Uterine smooth muscle cell (primary cell): ENCODE measurements around the gene TAS2R10. TPM values are rescaled to one million over a fixed set of nuclear protein-coding genes. Genes with fewer than 3 reads are reported as not detected.

Experiments
- total RNA-seq: library from RNA; depleted of rRNA; stranded (reverse); fragments of >200 nt; gene quantifications from 2 replicates; pipeline ENCODE4 v1.2.3, GENCODE V29; 2014

Gene TAS2R10
- total RNA-seq = 0.44 and 0.50 TPM in 2 replicates

DNA sequence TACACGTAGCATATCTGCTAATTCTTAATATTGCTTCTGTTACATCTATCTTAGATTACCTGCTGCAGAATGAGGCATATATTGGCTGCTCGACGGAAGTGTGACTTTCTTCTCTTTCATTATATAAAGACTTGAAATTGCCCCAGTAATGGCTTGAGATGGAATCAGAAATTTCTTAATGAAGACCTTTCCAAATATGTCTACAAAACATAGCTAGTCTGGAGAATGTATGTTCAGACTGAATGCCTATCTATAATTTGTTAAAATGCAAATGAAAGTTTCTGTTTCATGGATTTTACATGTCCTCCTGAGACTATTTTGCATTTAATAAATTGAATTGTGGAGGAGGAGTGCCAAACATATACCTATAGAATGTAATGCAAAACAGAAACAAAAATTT is at the start of gene TAS2R10:
Gene TAS2R10, minus strand, starts transcription at position 101 of the 400 bp plus-strand sequence. Its CDS starts 89 bp downstream, at position 12.

DNA sequence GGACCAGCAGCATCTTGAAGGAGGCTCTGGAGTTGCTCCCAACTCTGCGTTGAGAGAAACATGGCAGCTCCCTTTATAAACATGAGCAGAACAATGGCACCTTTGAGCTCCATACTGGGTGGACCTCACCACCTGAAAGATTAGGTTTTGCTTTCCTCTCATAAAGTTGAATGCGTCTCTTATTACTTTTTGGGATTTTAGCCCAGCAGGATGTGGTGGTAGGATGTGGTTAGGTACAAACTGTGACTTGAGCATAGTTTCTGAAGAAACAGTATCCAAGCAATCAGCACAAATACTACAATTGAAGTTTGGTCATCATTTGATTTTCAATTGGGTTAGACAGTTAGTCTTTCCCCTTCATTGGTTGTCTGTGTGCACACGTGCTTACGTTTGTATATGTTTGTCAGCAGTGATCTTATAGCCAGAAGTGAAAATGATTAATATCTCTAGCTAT is 23.3 kb upstream of the TAS2R10 start, which contains the start of gene PRR4:
Gene PRR4, minus strand, starts transcription at position 51 of the 454 bp plus-strand sequence. Its CDS starts 38 bp downstream, at position 13.

GRCh38 chr12:10810068-10810467 is 16.1 kb downstream of the TAS2R10 start, which contains the start of gene TAS2R9:
Gene TAS2R9 (minus strand): TSS chr12:10810168. CDS start chr12:10810075, 93 bp downstream.

GRCh38 chr12:10807186-10807585 is 19.0 kb downstream of the TAS2R10 start, which contains the start of gene TAS2R8:
Gene TAS2R8 (minus strand): TSS chr12:10807286. CDS start chr12:10806980, 306 bp downstream.

DNA sequence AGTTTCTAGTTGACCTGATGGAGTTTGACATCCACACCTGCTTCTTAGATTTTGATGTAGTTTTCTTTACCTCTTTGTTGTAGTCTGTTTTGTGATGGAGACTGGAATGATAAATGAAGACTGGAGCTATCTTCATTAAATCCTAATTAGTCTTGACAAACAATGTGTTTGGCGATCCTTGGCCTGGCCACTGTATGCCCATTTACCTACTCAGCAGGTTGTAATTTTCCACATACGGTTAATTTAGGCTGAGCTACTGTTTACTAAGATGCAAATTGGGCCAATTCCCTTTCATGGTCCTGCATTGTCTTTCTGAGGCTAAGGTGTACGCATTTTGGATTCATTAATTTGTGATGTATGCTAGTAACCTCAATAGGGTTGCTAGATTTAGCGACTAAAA is 23.6 kb downstream of the TAS2R10 start, which contains the start of gene TAS2R7:
Gene TAS2R7, minus strand, starts transcription at position 41 of the 400 bp plus-strand sequence. CDS start 57 bp downstream, outside the sequence.

Other genes with a start within 250 kb of the TAS2R10 start
- 16.6 and 29.0 TPM in 2 replicates for gene MAGOHB, start 212.7 kb downstream of the TAS2R10 start, total RNA-seq
- gene STYK1, start 152.3 kb downstream of the TAS2R10 start, total RNA-seq = 0.25 and 0.66 TPM in 2 replicates
- 60.9 and 81.4 TPM in 2 replicates for gene YBX3, start 103.0 kb downstream of the TAS2R10 start, total RNA-seq
- not detected in 2 replicates for gene TAS2R7, start 23.7 kb downstream of the TAS2R10 start, total RNA-seq
- not detected in 2 replicates for gene TAS2R8, start 19.1 kb downstream of the TAS2R10 start, total RNA-seq
- 0.12 TPM in 1 of 2 replicates, not detected in the other for gene TAS2R9, start 16.2 kb downstream of the TAS2R10 start, total RNA-seq
- 1.1 and 1.4 TPM in 2 replicates for gene PRR4, start 23.1 kb upstream of the TAS2R10 start, total RNA-seq
- 21.8 and 27.1 TPM in 2 replicates for gene PRH1, start 57.9 kb upstream of the TAS2R10 start, total RNA-seq
- 1.5 and 2.3 TPM in 2 replicates for gene TAS2R13, start 83.2 kb upstream of the TAS2R10 start, total RNA-seq
- gene PRH2, start 102.9 kb upstream of the TAS2R10 start, total RNA-seq = 0.22 and 0.50 TPM in 2 replicates
- 2.9 and 3.6 TPM in 2 replicates for gene TAS2R14, start 112.9 kb upstream of the TAS2R10 start, total RNA-seq
- gene TAS2R50, start 160.6 kb upstream of the TAS2R10 start, total RNA-seq = 3.5 and 4.2 TPM in 2 replicates
- gene TAS2R20, start 171.9 kb upstream of the TAS2R10 start, total RNA-seq = 3.9 and 5.8 TPM in 2 replicates
- gene TAS2R19, start 196.3 kb upstream of the TAS2R10 start, total RNA-seq = 7.9 and 10.8 TPM in 2 replicates
- 5.7 and 8.2 TPM in 2 replicates for gene TAS2R31, start 205.0 kb upstream of the TAS2R10 start, total RNA-seq
- 2.6 and 4.8 TPM in 2 replicates for gene TAS2R46, start 235.9 kb upstream of the TAS2R10 start, total RNA-seq